HG03280 (cell line): Measurements from ENCODE around the gene RBM3.
A peak's percentile ranks its signal among the peaks of the same experiment; 100 is the strongest.

ENCODE experiments used
- ATAC-seq: cut with Tn5 transposase; IDR thresholded peaks from one replicate; pipeline ENCODE4 v1.9.1; 2021; ENCODE audit warnings: mild to moderate bottlenecking, moderate library complexity; ENCODE audit not compliant: unreplicated experiment

RBM3 gene

DNA sequence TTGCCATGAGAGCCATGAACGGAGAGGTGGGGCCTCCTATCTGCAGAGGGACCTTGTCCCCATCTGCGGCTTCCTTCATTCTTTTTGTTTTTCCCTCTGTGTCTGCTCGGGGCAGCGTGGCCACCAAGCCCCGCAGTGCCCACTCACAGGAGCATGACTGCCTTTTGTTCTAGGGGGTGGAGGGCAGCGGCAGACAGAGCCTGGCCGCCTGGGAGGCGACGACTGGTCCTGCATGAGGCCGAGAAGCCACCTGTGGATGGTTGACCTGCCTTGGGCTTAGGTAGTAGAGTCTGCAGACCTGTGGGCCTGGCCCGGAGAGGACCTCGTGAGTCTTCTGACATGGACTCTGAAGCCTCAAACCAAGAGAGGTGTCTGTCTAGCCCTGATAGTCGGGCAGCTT lies 1.4 kb downstream of the RBM3 start:
- no peak for ATAC-seq

DNA sequence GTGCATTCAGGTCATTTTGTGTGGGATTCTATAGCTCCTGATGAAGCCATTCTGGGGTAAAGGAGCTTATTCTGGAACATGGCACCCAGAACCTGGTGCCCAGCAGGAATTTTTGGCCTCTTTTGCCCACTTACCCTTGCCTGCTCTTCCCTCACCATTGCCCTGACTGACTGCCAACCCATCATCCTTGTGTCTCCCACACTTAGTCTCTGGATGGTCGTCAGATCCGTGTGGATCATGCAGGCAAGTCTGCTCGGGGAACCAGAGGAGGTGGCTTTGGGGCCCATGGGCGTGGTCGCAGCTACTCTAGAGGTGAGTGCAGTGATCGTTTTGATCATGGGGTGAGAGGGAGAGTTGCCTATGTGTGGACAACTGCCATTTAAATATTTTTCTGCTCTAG lies 1.8 kb downstream of the RBM3 start:
- no peak for ATAC-seq

DNA sequence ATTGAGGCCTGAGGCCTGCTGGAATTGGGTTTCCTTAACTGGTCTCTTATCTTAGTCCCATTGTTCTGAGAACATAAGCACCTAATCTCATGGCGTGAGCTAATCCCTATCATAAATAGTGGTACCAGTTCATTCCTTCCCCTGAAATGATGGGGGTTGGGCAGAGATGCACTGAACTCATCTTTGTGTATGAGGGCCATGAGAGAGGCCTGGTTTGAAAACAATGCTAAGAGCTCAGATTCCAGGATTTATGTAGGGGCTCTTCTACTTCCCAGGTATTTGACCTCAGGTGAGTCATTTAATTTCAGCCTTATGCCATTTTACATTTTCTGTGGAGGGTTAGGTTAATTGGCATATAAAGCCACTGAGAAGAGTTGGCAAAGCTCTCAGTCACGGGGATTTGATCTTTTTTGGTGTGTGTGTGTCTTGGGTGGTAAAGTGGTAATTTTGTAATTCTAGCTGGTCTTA lies 4.4 kb downstream of the RBM3 start:
- no peak for ATAC-seq

DNA sequence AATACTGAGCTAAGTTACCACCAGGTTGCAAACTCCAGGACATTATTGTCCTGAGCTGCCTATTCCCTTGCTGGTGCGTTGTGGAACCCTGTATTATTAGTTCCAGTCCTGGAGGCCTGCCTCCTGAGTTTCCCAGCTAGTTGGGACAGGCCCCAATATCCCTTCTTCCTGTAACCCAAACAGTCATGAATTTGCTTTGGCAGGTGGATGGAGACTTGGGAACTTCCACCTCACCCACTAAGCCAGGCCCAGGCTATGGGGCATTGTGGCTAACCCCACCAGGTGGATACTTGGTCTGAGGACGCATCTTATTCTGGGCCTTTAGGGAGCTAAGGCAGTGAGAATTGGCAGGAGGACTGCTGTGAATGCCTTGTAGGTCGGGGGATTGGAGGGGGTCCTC lies 5.0 kb downstream of the RBM3 start:
- ATAC-seq, result no peak

DNA sequence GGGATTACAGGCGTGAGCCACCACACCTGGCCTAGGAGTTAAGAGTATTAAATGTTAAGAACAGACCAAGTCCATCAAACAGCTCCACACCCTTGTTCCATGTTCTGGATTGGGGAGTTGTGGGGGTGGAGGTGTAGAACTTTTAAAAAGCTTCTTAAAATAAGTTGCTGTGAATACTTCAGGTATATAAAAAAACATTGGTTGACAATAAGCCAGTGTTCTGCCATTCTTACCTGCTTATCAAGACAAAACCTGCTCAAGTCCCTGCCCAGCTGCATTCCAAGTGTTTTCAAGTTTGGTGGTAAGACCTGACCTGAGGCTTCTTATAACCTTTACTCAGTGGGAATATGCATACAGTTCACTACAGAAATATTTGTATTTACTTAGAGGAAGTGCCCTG lies 6.4 kb downstream of the RBM3 start:
- no peak for ATAC-seq

DNA sequence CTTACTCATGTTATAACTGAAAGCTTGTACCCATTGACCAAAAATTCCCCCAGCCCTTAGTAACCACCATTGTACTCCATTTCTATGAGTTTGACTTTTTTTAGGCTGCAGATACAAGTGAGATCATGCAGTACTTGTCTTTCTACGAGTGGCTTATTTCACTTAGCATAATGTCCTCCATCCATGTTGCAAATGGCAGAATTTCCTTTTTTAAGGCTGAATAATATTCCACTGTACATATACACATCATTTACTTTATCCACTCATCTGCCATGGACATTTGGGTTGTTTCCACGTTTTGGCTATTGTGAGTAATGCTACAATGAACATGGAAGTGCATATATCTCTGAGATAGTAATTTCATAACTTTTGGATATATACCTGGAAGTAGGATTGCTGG lies 10.4 kb downstream of the RBM3 start:
- ATAC-seq, result no peak

DNA sequence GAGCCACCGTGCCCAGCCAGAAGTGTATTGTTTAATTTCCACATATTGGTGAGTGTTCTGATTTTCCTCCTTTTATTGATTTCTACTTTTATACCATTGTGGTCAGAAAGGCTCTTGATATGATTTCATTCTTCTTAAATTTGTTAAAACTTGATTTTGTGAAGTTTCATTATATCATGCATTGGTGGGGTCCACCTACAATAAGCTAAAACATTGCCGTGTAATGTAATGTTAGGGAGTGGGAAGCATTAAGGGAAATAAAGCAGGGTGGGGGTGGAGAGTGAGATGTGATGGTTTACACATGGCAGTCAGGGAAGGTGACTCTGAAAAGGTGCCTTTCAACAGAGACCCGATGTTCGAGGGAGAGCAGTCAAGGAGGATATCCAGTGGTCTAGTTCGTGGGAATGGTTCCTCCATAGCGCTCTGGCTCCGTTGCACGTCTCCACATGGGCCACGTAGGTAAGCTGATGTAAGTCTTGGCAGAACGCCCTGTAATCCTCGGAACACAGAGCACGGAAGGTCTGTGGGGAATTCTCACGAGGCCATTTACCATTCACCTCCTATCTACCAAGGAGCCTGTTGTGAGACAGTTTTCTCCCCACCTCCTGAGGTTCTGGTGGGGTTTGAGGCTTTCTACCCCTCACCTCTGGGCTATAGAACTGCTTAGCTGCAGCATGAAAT lies 15.3 kb downstream of the RBM3 start:
- ATAC-seq, result no peak

DNA sequence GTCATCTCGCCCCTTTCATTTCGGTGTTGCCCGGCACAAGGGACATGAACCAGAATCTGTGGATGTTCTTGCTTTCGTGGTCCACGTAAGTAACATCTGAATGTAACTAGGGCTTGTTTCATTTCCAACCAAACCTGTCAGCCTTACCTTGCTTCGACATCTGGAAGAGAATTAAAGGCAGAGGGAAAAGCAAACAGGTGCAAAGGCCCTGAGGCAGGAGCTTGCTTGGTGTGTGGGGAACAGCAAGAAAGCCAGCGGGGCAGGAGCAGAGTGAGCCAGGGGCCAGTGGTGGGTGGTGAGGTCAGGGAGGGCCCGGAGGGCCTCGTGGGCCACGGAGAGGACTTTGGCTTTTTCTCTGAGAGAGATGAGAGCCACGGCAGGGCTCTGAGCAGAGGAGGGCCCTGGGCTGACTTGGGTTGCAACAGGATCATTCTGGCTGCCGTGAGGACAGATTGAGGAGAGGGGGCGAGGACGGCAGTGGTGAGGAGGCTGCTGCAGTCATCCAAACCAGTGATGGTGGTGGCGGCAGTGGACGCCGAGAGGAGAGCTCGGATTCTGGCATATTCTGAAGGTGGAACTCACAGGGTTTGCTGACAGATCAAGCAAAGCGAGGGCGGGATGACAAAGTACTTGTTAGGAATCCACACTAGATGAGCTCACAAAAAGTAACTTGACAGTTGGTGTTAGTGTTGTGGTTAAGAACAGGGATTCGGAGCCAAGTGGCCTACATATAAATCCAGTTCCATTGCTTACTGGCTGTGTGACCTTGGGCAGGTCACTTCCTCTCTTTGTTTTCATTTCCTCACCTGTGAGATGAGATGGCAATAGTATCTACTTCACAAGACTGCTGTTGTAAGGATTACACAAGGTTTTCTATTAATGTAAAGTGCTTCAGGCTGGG lies 16.2 kb downstream of the RBM3 start:
- no peak for ATAC-seq

DNA sequence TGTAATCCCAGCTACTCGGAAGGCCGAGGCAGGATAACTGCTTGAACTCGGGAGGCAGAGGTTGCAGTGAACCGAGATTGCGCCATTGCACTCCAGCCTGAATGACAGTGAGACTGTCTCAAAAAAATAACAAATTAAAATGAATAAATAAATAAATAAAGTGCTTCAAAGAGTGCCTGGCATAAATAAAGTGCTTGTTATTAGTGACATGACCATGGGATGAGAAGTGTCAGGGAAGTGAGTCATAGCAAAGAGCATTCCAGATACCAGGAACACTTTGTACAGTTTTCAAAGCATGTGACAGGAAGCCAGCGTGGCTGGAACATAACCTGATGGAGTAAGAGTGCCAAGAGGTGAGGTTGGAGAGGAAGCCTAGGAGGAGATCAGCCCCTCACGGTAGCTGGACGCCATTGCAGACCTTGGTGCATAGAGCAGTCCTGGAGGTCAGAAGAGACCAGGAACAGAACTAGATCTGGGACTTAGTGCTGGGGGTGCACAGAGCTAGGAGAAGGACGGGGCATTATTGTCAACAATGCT lies 17.0 kb downstream of the RBM3 start:
- no peak for ATAC-seq

DNA sequence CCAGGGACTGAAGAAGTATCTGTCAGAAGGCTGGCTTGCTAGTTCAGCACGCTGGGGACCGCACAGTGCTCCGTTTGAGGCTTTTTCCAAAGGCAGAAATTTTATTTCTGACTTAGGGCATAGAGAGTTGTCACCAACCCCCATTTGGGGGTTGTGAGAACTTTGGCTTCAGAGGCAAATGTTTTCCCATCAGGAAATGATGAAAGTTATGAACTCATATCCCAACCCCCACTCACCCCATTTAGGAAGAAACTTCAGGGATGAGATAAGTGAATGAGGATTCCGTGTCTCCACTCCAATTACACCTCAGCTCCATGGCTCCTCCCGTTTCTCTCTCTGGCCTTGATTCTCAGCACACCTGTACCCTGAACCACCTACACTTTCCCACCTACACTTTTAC lies 18.7 kb downstream of the RBM3 start:
- no peak for ATAC-seq

DNA sequence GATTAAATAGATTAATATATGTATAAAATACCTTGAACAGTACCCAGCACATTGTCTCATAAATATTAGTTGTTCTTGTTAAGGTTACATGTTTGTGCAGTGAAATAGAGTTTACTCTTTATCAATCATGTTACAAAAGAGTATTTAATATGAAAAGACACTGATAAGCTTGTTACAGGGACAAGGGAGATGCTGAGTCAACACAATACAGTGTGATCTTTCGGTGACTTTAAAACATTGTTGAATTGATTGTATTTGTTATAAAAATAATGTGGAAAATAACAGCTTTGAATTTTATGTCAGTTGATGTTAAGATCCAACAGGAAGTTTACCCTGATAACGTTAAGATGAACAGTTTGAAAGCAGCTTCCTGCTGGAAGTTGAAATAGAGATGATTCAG lies 21.6 kb downstream of the RBM3 start:
- ATAC-seq, result no peak

DNA sequence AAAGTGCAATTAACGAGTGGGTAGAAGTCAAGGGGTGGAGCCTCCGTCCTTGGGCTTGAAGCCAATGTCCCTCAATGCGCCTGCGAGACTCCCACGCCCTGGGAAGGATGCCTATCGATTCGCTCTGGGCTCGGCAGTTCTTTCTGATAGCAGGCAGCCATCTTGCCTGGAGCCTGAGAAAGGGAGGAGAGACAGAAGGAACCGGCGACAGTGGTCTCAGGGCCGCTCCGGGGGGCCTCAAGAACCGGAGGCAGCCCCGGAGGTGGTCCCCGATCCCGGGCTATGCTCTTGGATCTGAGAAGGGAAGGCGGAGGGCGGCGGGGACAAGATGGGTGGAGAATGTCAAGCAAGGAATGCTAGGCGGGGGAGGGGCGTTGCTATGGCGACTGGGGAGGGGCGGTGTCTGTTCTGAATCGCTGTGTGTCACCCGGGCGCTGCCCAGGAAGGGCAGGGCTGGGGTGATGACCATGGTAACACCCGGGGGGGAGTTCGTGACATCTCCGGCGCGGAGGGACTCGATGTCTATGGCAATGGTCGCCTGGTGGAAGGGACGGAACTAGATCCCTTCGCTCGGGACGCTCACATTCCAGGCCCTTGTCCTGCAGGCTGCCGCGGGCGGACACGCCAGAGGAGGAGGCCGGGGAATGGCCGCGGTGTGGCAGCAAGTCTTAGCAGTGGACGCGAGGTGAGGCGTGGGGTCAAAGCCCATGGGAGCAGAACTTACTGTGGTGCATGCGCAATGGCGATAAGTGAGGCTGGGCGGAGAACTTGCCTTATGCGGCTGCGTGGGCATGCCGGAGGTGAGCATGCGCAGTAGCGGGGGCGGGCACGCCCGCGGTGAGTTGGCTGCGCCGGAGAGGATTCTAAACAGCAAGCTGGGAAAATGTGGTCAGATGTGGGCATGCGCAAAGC lies 23.3 kb downstream of the RBM3 start, which contains the start of gene WDR13:
Gene WDR13 (plus strand): TSS at position 140 of the 912 bp plus-strand sequence. CDS start 505 bp downstream, at position 645.
- peak; percentile 78 for ATAC-seq

DNA sequence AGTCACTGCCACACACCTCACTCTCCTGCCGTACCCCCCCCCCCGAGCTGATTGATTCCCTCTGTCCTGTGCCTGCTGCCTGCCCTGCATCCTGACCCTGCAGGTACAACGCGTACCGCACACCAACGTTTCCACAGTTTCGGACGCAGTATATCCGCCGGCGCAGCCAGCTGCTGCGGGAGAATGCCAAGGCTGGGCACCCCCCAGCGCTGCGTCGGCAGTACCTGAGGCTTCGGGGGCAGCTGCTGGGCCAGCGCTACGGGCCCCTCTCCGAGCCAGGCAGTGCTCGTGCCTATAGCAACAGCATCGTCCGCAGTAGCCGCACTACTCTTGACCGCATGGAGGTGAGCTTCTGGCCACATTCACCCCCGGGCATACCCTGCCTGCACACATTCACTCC lies 24.3 kb downstream of the RBM3 start:
- ATAC-seq, result no peak

DNA sequence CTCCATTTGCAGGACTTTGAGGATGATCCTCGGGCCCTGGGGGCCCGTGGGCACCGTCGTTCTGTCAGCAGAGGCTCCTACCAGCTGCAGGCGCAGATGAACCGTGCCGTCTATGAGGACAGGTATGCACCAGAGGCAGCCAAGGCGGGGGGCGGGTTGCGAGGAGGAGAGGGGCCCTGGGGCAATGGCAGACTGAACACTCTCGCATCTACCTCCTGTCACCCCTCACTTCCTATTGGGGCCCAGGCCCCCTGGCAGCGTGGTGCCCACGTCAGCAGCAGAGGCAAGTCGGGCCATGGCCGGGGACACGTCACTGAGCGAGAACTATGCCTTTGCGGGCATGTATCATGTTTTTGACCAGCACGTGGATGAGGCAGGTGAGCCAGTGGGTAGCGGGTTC lies 25.1 kb downstream of the RBM3 start:
- no peak for ATAC-seq

DNA sequence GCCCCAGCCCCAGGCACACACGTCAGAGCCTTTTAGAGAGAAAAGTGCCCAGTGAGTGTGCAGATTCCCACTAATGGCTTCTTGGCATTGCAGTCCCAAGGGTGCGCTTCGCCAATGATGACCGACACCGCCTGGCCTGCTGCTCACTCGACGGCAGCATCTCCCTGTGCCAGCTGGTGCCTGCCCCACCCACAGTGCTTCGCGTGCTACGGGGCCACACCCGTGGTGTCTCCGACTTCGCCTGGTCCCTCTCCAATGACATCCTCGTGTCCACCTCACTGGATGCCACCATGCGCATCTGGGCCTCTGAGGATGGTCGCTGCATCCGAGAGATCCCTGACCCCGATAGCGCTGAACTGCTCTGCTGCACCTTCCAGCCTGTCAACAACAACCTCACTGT lies 25.9 kb downstream of the RBM3 start:
- no peak for ATAC-seq

DNA sequence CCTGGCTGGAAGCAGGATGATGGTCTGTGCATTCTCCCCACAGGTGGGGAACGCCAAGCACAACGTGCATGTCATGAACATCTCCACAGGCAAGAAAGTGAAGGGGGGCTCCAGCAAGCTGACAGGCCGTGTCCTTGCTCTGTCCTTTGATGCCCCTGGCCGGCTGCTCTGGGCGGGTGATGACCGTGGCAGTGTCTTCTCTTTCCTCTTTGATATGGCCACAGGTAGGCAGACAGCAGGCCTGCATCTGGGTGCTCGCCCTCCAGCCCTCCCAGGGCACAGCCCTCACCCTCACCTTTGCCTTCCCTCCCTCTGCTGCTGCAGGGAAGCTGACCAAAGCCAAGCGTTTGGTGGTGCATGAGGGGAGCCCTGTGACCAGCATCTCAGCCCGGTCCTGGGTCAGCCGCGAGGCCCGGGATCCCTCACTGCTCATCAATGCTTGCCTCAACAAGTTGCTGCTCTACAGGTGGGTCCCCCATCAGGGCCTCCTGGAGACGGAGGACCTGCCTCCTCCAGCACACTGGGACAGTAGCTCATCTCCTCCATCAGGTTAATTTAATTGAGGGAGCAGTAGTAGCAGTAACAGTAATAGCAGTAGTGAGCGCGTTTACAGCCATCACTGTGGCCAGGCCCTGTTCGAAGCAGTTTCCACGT lies 27.6 kb downstream of the RBM3 start:
- no peak for ATAC-seq

DNA sequence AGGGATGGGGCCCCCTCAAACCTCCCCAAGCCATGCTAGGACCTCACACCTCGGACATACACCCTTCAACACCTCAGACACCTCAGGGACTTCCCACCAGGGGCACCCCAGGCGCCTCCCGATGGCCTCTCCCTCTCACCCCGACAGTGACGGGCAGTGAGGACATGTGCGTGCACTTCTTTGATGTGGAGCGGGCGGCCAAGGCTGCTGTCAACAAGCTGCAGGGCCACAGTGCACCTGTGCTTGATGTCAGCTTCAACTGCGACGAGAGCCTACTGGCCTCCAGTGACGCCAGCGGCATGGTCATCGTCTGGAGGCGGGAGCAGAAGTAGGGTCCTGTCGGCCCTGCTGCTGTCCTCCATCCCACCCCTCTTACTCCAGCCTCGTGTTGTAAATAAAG lies 30.4 kb downstream of the RBM3 start:
- no peak for ATAC-seq

DNA sequence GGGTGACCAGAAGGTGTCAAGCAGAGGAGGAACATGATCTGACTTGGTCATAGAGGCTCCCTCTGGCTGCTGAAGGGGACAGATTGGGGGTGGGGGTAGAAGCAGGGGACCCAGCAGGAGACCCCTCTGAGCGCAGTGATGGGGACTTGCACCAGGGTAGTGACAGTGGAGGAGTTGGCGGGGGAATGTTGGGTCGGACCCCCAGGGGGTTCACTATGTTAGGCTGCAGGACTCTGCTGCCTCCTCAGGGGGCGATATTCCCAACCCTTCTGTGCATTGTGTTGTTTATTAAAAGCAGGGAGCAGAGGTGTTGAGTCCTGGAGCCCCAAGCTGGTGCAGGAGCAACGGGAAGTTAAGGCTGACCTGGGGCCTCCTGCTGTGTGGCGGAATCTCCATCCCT lies 31.8 kb downstream of the RBM3 start:
- ATAC-seq, result no peak

DNA sequence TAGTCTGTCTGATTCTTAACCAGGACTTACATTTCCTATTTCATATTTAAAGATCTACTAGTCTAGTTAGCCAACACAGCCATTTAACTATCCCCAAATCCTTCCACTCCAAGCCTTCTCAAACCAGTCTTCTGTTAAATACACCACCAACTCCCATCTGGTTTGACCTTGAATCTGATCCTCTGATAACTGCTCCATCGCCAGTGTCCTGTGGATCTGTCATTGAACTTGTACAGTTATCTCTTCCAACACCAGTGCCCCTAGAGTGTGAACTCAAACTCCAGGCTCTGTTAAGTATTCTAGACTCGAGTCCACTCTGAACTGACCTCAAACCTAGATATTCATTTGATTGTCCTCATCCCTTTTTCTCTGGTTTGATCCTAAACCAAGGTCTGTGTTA lies 37.4 kb downstream of the RBM3 start:
- no peak for ATAC-seq

DNA sequence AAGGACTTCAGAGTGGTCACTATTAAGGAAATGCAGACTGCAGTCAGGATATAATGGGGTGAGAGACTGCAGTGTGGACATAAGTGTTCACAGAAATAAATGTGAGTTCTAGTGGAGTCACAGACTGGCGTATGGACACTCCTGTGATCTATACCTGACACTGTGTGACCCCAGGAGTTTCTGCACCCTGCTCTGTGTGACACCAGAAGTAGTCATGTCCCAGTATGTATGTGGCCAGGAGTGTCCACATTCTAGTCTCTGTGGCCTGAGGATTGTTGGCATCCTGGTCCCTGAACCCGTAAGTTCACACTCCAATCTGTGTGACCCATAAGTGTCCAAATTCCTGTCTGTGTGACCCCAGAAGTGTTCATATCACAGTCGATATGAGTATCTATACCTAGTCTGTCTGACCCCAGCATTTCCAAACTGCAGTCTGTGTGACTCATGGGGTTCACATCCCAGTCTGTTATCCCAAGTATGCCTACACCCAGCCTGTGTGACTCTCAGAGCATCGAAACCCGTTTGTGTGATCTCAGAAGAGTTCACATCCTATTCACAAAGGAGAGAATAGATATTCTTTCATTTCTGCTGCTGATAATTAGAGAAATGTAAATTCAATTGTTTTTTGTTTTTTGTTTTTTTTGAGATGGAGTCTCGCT lies 39.3 kb downstream of the RBM3 start:
- no peak for ATAC-seq
